Activated T-helper 2 cell treated with anti-CD3 and anti-CD28 coated beads, Interferon-gamma antibody, Interleukin-2, Interleukin-4, amounts not matched to agents 10 μg/mL and 5 μg/mL and 100 μg/mL, durations not matched to agents 14 hours and 24 hours and 36 hours (primary cell): ENCODE data around the gene CRAT. TPM values are rescaled to one million over a fixed set of nuclear protein-coding genes. Genes with fewer than 3 reads are reported as not detected.
A peak's percentile ranks its signal among the peaks of the same experiment; 100 is the strongest.

ENCODE experiments used
- DNase-seq: peaks from one replicate; pipeline ENCODE4 v3.0.0; 2021; ENCODE audit warnings: low spot score
- H3K27ac Mint-ChIP-seq: one replicate; pipeline ENCODE4 v1.8.0; 2021; ENCODE audit warnings: mixed read lengths
- H3K27me3 Mint-ChIP-seq: one replicate; pipeline ENCODE4 v1.8.0; 2021; ENCODE audit warnings: low read depth, mixed read lengths
- H3K36me3 Mint-ChIP-seq: one replicate; pipeline ENCODE4 v1.8.0; 2021; ENCODE audit warnings: low read depth, mixed read lengths
- H3K4me1 Mint-ChIP-seq: one replicate; pipeline ENCODE4 v1.8.0; 2021; ENCODE audit warnings: low read depth, mixed read lengths
- H3K4me3 Mint-ChIP-seq: one replicate; pipeline ENCODE4 v1.8.0; 2021; ENCODE audit warnings: low read depth, mild to moderate bottlenecking, moderate library complexity, mixed read lengths
- H3K9me3 Mint-ChIP-seq: one replicate; pipeline ENCODE4 v1.8.0; 2021; ENCODE audit warnings: mixed read lengths
- intact Hi-C: fragments of 100-400 bp; cut with micrococcal nuclease; formaldehyde crosslinking; loops from one replicate; pipeline ENCODE4 v1.15.1; 2023
- total RNA-seq: library from RNA; stranded (reverse); gene quantifications from 2 replicates; pipeline ENCODE4 v1.2.3, GENCODE V29; 2022

CRAT gene
- total RNA-seq, 1 donor from 2014 or later = 13.6 TPM

DNA sequence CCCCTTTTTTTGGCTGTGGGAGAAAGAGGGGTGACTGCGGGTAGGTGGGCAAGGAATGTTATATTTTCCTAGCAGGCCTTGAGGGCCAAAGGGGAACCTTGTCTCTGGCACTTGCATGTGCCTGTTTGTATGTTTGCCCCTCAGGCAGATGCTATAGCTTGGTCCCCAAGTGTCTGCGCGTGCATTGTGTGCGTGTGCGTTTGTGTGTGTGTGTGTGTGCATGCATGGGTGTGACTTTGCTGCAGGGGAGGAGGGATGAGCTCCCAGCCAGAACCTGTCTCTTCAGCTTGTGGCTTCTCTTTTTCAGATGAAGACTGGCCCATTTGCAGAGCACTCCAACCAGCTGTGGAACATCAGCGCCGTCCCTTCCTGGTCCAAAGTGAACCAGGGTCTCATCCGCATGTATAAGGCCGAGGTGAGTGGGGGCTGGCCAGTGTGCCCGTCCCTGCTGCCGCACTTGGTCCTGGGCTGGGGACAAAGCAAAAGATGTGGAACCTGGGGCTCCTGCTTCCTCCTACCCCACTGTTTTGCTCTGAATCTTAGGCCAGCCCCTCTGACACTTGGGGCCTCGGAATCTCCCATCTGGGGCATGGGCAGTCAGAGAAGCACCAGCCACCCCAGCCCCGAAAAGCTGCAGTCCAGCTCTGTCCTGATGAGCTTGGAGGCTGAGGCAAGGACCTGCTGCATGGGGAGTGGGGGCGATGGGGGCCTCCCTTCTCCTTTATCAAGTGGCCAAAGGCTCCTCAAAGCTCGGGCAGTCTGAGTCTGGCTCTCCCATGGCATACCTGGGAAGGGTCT, 31.7 kb upstream of the CRAT start:
- H3K4me3 Mint-ChIP-seq = no peak overlapping the region
- peaks cover 37% of the 10 kb centered on the region for H3K4me1 Mint-ChIP-seq
- intact Hi-C loops = no loop called here
- peak overlapping the region; percentile 82 for H3K27ac Mint-ChIP-seq
- no peaks in the 10 kb centered on the region for H3K27me3 Mint-ChIP-seq
- H3K36me3 Mint-ChIP-seq = peaks cover 24% of the 10 kb centered on the region
- no peak for DNase-seq
- no peaks in the 10 kb centered on the region for H3K9me3 Mint-ChIP-seq

DNA sequence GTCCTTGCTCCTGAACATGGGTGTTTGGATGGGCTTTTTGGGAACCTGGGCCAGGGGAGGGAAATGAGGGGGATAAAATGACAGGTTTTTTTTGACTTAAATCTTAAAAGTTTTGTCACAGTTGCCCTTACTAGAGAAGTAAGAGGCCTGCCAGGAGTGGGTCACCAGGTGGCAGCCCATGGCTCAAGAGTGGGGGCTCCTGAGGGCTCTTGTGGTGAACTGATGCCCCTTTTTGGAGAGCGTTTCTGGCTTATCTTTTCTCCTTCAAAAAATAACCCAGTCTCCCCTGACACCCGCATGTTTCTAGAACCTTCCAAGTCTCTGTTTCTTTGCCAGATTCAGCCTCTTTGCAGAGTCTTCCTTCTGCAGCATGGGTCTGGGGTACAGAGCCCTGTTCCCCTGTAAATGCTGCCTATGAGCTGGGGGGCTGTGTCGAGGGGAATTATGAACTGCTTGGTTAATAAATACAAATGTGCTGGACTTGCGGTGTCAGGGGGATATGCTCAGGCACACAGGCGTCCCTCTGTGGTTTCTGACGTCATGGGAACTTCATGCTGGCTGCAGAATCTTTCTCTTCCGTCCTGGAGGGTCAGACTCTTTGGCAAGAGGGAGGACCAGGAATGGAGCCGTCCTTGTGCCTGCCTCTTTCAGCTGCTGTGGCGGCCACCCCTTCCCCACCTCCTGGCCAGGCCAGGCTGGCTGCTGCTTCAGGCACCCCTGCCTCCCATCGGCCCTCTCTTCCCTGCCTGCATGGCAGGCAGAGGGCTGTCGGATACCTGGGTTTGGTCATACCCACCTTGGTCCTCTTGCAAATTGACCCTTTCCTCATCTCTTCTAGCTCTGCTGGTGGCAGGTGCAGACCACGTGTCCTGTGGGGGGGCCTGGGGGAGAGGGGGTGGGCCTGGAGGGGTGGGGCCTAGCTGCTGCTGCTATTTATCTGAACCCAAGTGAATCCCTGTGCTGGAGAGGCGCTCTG, 30.8 kb upstream of the CRAT start:
- intact Hi-C loops = loop anchor here (2.0 kb wide), 1 partner anchor 347 kb away; no protein-coding TSS in a partner anchor
- peak; percentile 23 for DNase-seq
- Mint-ChIP-seq H3K36me3 (peaks cover 24% of the 10 kb centered on the region), H3K9me3 (no peaks in the 10 kb centered on the region), H3K4me3 (peak overlapping the region; percentile 86), H3K27ac (peak overlapping the region; percentile 97), H3K27me3 (no peaks in the 10 kb centered on the region), H3K4me1 (peaks cover 37% of the 10 kb centered on the region)

DNA sequence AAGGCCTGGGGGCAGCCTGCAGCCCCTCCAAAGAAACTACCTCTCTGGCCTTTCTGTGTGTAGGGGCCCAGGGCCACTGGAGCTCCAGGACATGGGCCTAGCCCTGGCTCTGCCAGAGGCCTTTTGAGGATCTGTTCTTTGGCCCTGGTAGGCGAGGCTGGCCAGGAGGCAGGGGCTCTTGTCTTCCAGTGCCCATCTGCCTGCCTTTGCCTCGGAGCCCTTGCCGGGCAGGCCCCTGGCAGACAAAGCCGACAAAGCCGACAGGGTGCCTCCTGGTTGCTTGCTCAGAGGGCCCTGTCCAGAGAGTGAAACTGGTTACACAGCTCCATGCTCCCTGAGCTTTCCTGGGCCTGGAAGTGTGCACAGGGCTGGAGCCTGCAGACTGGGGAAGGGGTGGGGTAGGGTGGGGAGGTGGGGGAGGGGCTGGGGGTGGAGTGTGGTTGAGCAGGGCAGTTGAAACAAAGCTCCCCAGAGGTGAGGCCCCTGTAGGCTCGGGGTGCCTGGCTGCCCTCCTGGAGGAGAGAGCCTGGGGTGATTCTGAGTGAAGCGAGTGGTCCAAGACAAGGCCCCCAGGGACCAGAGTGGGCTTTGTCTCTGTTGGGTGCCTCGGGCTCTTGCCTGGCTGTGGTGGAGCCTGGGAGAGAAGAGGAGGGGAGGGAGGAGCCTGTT, 29.9 kb upstream of the CRAT start:
- no peak for DNase-seq
- Mint-ChIP-seq H3K9me3 (no peaks in the 10 kb centered on the region), H3K36me3 (peaks cover 24% of the 10 kb centered on the region), H3K4me1 (peaks cover 37% of the 10 kb centered on the region), H3K4me3 (peak overlapping the region; percentile 86), H3K27me3 (no peaks in the 10 kb centered on the region), H3K27ac (peak overlapping the region; percentile 97)
- intact Hi-C loops = loop anchor here (1.0 to 2.0 kb wide), 4 partner anchors 273 to 470 kb away; no protein-coding TSS in a partner anchor

DNA sequence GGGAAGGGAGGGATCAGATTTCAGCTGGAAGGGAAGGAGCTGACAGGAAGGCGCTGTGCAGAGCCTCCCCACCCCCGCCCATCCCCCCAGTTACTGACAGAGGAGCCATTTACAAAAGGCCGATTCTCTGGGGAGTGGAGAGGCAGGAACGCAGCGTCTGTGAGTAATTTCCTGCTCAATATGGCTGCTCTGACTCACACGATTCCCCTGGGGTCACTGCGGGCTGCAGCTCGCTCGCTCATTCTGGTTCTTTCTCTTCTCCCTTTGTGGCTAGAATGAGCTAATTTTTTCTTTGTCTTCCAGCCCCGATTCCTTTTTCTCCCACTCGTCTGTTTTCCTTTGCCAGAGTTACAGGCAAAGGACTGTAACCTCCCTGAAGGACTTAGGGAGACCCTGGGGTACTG, 29.4 kb upstream of the CRAT start:
- no peaks in the 10 kb centered on the region for H3K9me3 Mint-ChIP-seq
- peak; percentile 77 for DNase-seq
- no peaks in the 10 kb centered on the region for H3K27me3 Mint-ChIP-seq
- H3K36me3 Mint-ChIP-seq = peaks cover 24% of the 10 kb centered on the region
- peak overlapping the region; percentile 97 for H3K27ac Mint-ChIP-seq
- peaks cover 37% of the 10 kb centered on the region for H3K4me1 Mint-ChIP-seq
- H3K4me3 Mint-ChIP-seq = peak overlapping the region; percentile 86
- intact Hi-C loops = loop anchor here (1.0 to 10.0 kb wide), 7 partner anchors 36 to 645 kb away; no protein-coding TSS in a partner anchor

- H3K9me3 Mint-ChIP-seq = no peaks in the 10 kb centered on the region
- intact Hi-C loops = loop anchor here (1.0 to 10.0 kb wide), 3 partner anchors 37 to 645 kb away; no protein-coding TSS in a partner anchor
Measured at GRCh38 chr9:129139233-129139992, 28.8 kb upstream of the CRAT start.

GRCh38 chr9:129138476-129139232, 28.1 kb upstream of the CRAT start:
- Mint-ChIP-seq H3K4me3 (no peak overlapping the region), H3K36me3 (peaks cover 27% of the 10 kb centered on the region), H3K9me3 (no peaks in the 10 kb centered on the region), H3K27me3 (no peaks in the 10 kb centered on the region), H3K4me1 (peaks cover 34% of the 10 kb centered on the region), H3K27ac (peak overlapping the region; percentile 97)
- intact Hi-C loops = loop anchor here (1.0 to 10.0 kb wide), 3 partner anchors 38 to 646 kb away; no protein-coding TSS in a partner anchor
- DNase-seq = no peak

More at GRCh38 chr9:129139233-129139992, 28.8 kb upstream of the CRAT start:
- peak overlapping the region; percentile 86 for H3K4me3 Mint-ChIP-seq
- H3K27ac Mint-ChIP-seq = peak overlapping the region; percentile 97
- H3K36me3 Mint-ChIP-seq = peaks cover 28% of the 10 kb centered on the region
- H3K4me1 Mint-ChIP-seq = peaks cover 37% of the 10 kb centered on the region
- DNase-seq = peak; percentile 72
- no peaks in the 10 kb centered on the region for H3K27me3 Mint-ChIP-seq

- intact Hi-C loops = loop anchor here (2.0 to 10.0 kb wide), 2 partner anchors 359 to 647 kb away; no protein-coding TSS in a partner anchor
- Mint-ChIP-seq H3K27me3 (no peaks in the 10 kb centered on the region), H3K4me3 (no peak overlapping the region), H3K36me3 (peaks cover 30% of the 10 kb centered on the region), H3K9me3 (no peaks in the 10 kb centered on the region), H3K4me1 (peaks cover 32% of the 10 kb centered on the region), H3K27ac (no peak overlapping the region)
- DNase-seq = no peak
Measured at GRCh38 chr9:129138144-129138462, 27.5 kb upstream of the CRAT start.

DNA sequence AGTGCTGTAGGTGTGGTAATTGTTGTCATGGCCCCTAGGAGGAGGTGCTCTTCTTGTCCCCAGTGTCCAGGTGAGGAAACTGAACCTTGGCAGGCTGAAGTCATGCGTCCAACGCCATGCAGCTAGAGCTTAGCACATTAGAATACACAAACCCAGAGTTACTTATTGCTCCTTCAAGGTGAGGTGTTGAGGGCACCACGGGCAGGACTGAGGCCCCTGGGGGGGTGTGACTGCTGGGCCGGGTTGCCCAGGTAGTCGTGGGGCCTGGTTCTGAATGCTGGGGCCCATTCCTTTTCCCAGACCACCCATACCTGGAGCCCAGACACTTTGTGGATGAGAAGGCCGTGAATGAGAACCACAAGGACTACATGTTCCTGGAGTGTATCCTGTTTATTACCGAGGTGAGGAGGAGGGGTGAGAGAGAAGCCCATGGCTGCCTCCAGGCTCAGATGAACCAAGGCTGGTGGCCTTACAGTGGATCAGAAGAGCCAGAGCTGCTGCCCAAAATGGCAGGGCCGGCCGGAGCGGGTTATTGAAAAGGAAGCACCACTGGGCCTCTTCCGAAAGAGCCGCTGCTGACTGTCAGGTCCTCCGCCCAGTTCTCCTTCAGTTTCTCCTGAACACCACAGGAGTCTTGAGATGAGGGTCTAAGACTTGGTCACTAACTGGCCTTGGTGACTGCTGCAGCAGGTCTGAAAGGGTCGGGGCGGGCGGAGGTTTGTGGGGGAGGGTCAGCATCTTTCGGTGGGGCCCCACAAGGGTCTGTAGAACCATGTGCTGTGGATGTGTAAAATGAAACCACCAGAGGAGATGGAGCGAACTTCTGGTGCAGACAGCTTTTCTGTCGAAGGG, 26.9 kb upstream of the CRAT start:
- Mint-ChIP-seq H3K4me1 (peaks cover 26% of the 10 kb centered on the region), H3K9me3 (no peaks in the 10 kb centered on the region), H3K27ac (no peak overlapping the region), H3K4me3 (no peak overlapping the region), H3K27me3 (no peaks in the 10 kb centered on the region), H3K36me3 (peaks cover 26% of the 10 kb centered on the region)
- no peak for DNase-seq
- intact Hi-C loops = loop anchor here (2.0 to 10.0 kb wide), 2 partner anchors 359 to 647 kb away; no protein-coding TSS in a partner anchor

- H3K27me3 Mint-ChIP-seq = no peaks in the 10 kb centered on the region
- DNase-seq = no peak
- H3K4me3 Mint-ChIP-seq = no peak overlapping the region
- intact Hi-C loops = loop anchor here (10.0 kb wide), 1 partner anchor 648 kb away; no protein-coding TSS in a partner anchor
- no peaks in the 10 kb centered on the region for H3K9me3 Mint-ChIP-seq
- H3K4me1 Mint-ChIP-seq = peaks cover 26% of the 10 kb centered on the region
- peaks cover 31% of the 10 kb centered on the region for H3K36me3 Mint-ChIP-seq
- H3K27ac Mint-ChIP-seq = no peak overlapping the region
Measured at GRCh38 chr9:129136446-129137035, 25.9 kb upstream of the CRAT start.

DNA sequence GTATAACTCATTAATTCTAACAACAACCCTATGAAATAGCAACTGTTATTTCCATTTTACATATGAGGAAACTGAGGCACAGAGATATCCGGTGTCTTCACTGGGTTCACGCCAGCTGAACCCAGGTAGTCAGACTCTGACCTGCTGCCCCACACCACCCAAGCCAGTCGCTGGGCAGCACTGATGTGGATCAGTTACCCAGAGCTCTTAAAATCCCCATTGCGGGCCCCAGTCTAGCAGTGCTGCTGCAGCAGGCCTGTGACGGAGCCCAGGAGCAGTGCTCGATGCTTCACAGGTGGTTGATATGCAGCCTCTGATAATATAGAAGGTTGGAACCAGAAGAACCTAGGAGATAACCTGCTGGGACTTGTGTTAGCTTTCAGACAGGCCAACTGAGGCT, 24.9 kb upstream of the CRAT start:
- intact Hi-C loops = loop anchor here (10.0 kb wide), 1 partner anchor 649 kb away; no protein-coding TSS in a partner anchor
- Mint-ChIP-seq H3K36me3 (peaks cover 42% of the 10 kb centered on the region), H3K4me1 (peaks cover 18% of the 10 kb centered on the region), H3K27me3 (no peaks in the 10 kb centered on the region), H3K27ac (no peak overlapping the region), H3K9me3 (no peaks in the 10 kb centered on the region), H3K4me3 (no peak overlapping the region)
- DNase-seq = no peak
